Upper lobe of left lung (tissue), 4 donors: ENCODE results near the gene BEGAIN.

Experiments
- CTCF ChIP-seq, 6 experiments: fragments of 450-650 bp in 4 of 6; fragments of 200-600 bp in 2 of 6; sonication (generic) in 2 of 6; IDR thresholded peaks; one replicate each; pipeline ENCODE4 v1.5.1; 2016 to 2019; ENCODE audit warnings: antibody characterized with exemption in 6 of 6
- POLR2A ChIP-seq, 4 donors: fragments of 450-650 bp; IDR thresholded peaks; one replicate each; pipeline ENCODE4 v1.5.1; 2016 to 2017; ENCODE audit warnings: antibody characterized with exemption in 4 of 4, mild to moderate bottlenecking in 2 of 4
- POLR2AphosphoS5 ChIP-seq, 2 donors: sonication (generic); formaldehyde crosslinking; IDR thresholded peaks; one replicate each; pipeline ENCODE4 v1.5.1; 2017; ENCODE audit warnings: antibody characterized with exemption in 2 of 2

- TF ChIP-seq POLR2A (IDR thresholded peaks at IDR 0.05) (no peak), CTCF (IDR thresholded peaks at IDR 0.05) (no peak), POLR2AphosphoS5 (IDR thresholded peaks at IDR 0.05) (no peak)
Measured at GRCh38 chr14:100593751-100594624, 6.8 kb upstream of the BEGAIN start.
